Naive thymus-derived CD8-positive, alpha-beta T cell (primary cell): ENCODE measurements around the gene ITPA. TPM values are rescaled to one million over a fixed set of nuclear protein-coding genes. Genes with fewer than 3 reads are reported as not detected.

Experiments used
- ATAC-seq, 2 donors: fragments of 150-1000 bp; cut with Tn5 transposase in 1 of 2; sonication (Bioruptor Pico), chemical (Tn5 transposase) in 1 of 2; 1 replicate in 1 of 2; 2 replicates in 1 of 2; pipeline ENCODE4 v1.10.0; 2021; ENCODE audit warnings: mild to moderate bottlenecking in 2 of 2, moderate library complexity in 2 of 2
- POLR2A ChIA-PET: fragments of 350-600 bp; sonication (Branson Sonifier 250); formaldehyde crosslinking; loops from one replicate; lab custom pipeline; 2021; ENCODE audit warnings: antibody characterized with exemption; lab: Charles Lee
- DNase-seq, 10 donors: peaks; one replicate each; pipeline versions ENCODE4 v3.0.0 to v3.0.0-alpha.2; 2020 to 2022
- H3K27ac Mint-ChIP-seq, 10 donors: one replicate each; pipeline ENCODE4 v1.8.0; 2020 to 2022; ENCODE audit warnings: mild to moderate bottlenecking in 10 of 10, mixed read lengths in 10 of 10, moderate library complexity in 4 of 10, inconsistent platforms in 1 of 10
- H3K27me3 Mint-ChIP-seq, 5 donors: one replicate each; pipeline ENCODE4 v1.8.0; 2021 to 2022; ENCODE audit warnings: mixed read lengths in 5 of 5
- H3K36me3 Mint-ChIP-seq, 3 donors: one replicate each; pipeline ENCODE4 v1.8.0; 2020 to 2022; ENCODE audit warnings: mixed read lengths in 3 of 3, mild to moderate bottlenecking in 2 of 3, inconsistent platforms in 1 of 3
- H3K4me1 Mint-ChIP-seq, 4 donors: one replicate each; pipeline ENCODE4 v1.8.0; 2021 to 2022; ENCODE audit warnings: mixed read lengths in 4 of 4
- H3K4me3 Mint-ChIP-seq, 10 donors: one replicate each; pipeline ENCODE4 v1.8.0; 2020 to 2022; ENCODE audit warnings: mild to moderate bottlenecking in 10 of 10, mixed read lengths in 10 of 10, moderate library complexity in 6 of 10, inconsistent platforms in 1 of 10
- H3K9me3 Mint-ChIP-seq, 9 donors: one replicate each; pipeline ENCODE4 v1.8.0; 2020 to 2022; ENCODE audit warnings: mixed read lengths in 9 of 9, mild to moderate bottlenecking in 3 of 9, inconsistent platforms in 1 of 9, moderate library complexity in 1 of 9
- polyA plus RNA-seq, 3 donors: library from polyadenylated mRNA; unstranded; fragments of 300-500 nt; fragmentation: Illumina TruSeq; gene quantifications; one replicate each; pipeline ENCODE4 v1.2.3, GENCODE V29; 2021
- total RNA-seq, 8 experiments: library from RNA in 2 of 8; stranded (reverse) in 2 of 8; gene quantifications; one replicate each; pipeline ENCODE4 v1.2.3 and lab custom pipeline; 2021 to 2026

The ITPA gene
- total and polyA plus RNA-seq, 5 experiments from 2014 or later, result 46.2 to 72.9 (median 56.9) TPM

DNA sequence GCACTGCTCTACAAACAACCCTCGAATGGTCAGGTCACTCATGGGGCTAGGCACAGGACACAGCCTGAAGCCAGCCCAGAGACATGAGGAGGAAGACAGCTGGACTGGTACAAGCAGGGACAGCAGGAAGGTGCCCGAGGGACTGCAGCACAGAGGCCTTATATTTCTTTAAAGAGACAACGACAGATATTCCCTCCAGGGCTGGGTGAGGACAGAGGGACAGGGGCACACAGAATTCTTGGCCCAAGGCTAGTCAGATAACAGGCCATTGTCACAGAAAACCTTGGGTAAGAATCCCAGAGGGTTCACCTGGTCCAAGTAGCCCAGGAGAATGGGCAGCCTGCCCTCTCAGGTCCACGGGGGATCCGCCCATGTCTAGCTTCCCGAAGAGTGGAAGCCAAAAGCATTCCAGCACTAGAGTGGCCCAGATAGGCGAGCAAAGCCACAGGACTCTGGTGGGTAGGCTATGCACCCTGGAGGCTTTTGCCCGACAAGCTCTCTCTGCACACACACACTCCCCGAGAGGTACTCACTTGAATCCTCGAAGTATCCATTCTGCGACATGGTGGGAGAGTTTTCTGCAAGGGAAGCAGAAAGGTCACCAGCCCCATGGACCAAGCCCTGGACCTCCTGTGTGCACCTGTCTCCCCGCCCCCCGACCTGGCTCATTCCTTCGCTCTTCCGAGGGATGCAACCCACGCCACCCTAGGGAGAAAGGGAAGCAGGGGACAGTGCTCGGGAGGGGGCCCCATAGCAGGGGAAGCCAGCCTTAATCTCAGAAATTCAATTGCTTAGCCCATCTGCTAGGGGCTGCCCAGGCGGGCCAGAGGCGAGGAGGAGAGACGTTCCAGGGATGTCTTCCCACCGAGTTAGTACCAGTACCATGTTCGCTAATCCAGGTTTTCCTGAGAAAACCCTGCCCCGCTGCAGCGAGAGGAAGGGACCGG lies 28.0 kb downstream of the ITPA start:
- Mint-ChIP-seq H3K4me3 (peak overlapping the region; percentile 50 to 87 (median 76)), H3K27me3 (peaks cover 17 to 56% (median 35%) of the 10 kb centered on the region in 5 donors), H3K27ac (peak overlapping the region in 1 of 10 donors; percentile 43), H3K36me3 (no peaks in the 10 kb centered on the region), H3K9me3 (no peaks in the 10 kb centered on the region), H3K4me1 (peaks cover 4 to 16% (median 14%) of the 10 kb centered on the region in 4 donors)
- POLR2A ChIA-PET, result no interaction called here
- no peak for ATAC-seq
- no peak for DNase-seq

- DNase-seq, result peak in 3 of 10 donors; percentile 13 to 64 (median 16)
- POLR2A ChIA-PET, result interaction anchor here (0.6 to 2.3 kb wide), 4 partner anchors 8 to 79 kb away, joined by 3 to 18 read pairs (median 4); partner anchors contain the start of genes FASTKD5 and UBOX5
- Mint-ChIP-seq H3K36me3 (no peaks in the 10 kb centered on the region), H3K9me3 (no peaks in the 10 kb centered on the region), H3K27ac (no peak overlapping the region), H3K4me1 (peaks cover 4 to 16% (median 14%) of the 10 kb centered on the region in 4 donors), H3K27me3 (peaks cover 17 to 58% (median 35%) of the 10 kb centered on the region in 5 donors), H3K4me3 (peak overlapping the region; percentile 50 to 87 (median 76))
- ATAC-seq, result peak; percentile 11 to 23
Measured at GRCh38 chr20:3237958-3238615, 28.8 kb downstream of the ITPA start.

- H3K36me3 Mint-ChIP-seq, result no peaks in the 10 kb centered on the region
- DNase-seq, result peak in 9 of 10 donors; percentile 21 to 76 (median 41)
- peak overlapping the region; percentile 66 to 89 (median 82) for H3K4me3 Mint-ChIP-seq
- ATAC-seq, result peak; percentile 75 to 77
- peaks cover 17 to 58% (median 35%) of the 10 kb centered on the region in 5 donors for H3K27me3 Mint-ChIP-seq
- peak overlapping the region in 1 of 10 donors; percentile 61 for H3K27ac Mint-ChIP-seq
- H3K9me3 Mint-ChIP-seq, result no peaks in the 10 kb centered on the region
- POLR2A ChIA-PET, result interaction anchor here (0.6 to 2.3 kb wide), 4 partner anchors 9 to 79 kb away, joined by 3 to 18 read pairs (median 4); partner anchors contain the start of genes FASTKD5 and UBOX5
- peaks cover 4 to 16% (median 14%) of the 10 kb centered on the region in 4 donors for H3K4me1 Mint-ChIP-seq
Measured at GRCh38 chr20:3238616-3239025, 29.3 kb downstream of the ITPA start.

GRCh38 chr20:3239026-3239866 lies 29.9 kb downstream of the ITPA start, which contains the start of gene SLC4A11:
SLC4A11 (minus strand) TSS chr20:3239190; CDS start chr20:3239137, 53 bp downstream.
- DNase-seq (peak in 4 of 10 donors; percentile 14 to 60 (median 30)), ATAC-seq (peak; percentile 68 to 70)
- peaks cover 4 to 16% (median 14%) of the 10 kb centered on the region in 4 donors for H3K4me1 Mint-ChIP-seq
- no peaks in the 10 kb centered on the region for H3K9me3 Mint-ChIP-seq
- peaks cover 17 to 60% (median 36%) of the 10 kb centered on the region in 5 donors for H3K27me3 Mint-ChIP-seq
- POLR2A ChIA-PET, result interaction anchor here (0.8 to 2.3 kb wide), 5 partner anchors 9 to 80 kb away, joined by 3 to 18 read pairs (median 4); partner anchors contain the start of genes FASTKD5 and UBOX5
- peak within 1 kb of the TSS; percentile 79 to 95 (median 90) for H3K4me3 Mint-ChIP-seq
- H3K36me3 Mint-ChIP-seq, result no peaks in the 10 kb centered on the region
- peak within 1 kb of the TSS in 2 of 10 donors; percentile 66 to 70 for H3K27ac Mint-ChIP-seq

DNA sequence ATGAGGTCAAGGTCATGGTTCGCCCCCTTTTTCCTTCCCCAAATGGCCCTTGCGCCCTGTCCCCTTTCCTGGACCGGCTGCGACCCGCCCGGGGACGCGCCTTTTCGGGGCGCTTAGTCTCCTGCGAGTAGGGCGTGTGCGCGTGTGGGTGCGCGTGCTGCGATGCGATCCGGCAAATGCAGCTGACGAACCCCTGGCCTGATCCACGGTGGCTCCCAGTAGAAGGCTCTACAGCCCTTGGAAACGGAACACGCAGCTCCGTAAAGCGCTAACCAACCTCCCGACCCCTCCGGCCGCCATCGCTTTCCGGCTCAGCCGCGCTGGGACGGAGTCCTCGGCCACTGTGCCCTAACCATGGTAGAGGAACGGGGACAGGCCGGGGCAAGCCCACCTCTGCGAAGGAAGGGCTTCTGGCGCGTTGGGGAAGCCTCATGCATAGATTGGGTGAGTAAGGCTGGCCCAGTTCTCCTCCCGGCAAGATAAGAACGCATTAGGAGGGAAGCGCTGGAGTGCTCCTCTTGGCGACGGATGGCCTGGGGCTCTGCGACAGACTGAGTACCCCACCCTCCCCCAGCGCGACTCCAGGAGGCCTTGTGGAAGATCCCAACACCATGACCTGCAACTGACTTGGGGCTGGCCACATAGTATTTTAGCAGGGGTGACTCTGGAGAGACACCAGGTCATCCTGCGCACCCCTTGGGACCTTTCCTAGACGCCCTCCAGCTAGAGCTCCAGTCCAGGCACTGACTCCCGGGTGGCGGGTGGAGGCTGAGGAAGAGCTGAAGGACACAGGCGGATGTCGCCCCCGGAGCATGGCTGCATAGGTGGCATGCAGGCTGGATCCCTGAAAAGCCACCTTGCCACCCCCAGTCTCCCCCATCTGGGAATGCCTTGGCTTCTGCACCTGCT lies 30.8 kb downstream of the ITPA start:
- POLR2A ChIA-PET, result interaction anchor here (0.8 to 2.3 kb wide), 4 partner anchors 8 to 81 kb away, joined by 3 to 18 read pairs (median 4); partner anchors contain the start of genes FASTKD5 and UBOX5
- H3K36me3 Mint-ChIP-seq, result no peaks in the 10 kb centered on the region
- DNase-seq (peak in 2 of 10 donors; percentile 12 to 15), ATAC-seq (peak; percentile 17 to 34)
- H3K4me1 Mint-ChIP-seq, result peaks cover 4 to 16% (median 14%) of the 10 kb centered on the region in 4 donors
- H3K27me3 Mint-ChIP-seq, result peaks cover 17 to 66% (median 37%) of the 10 kb centered on the region in 5 donors
- peak overlapping the region in 3 of 10 donors; percentile 66 to 74 (median 70) for H3K27ac Mint-ChIP-seq
- H3K9me3 Mint-ChIP-seq, result no peaks in the 10 kb centered on the region
- H3K4me3 Mint-ChIP-seq, result peak overlapping the region; percentile 79 to 95 (median 90)

- peaks cover 4 to 16% (median 14%) of the 10 kb centered on the region in 4 donors for H3K4me1 Mint-ChIP-seq
- H3K9me3 Mint-ChIP-seq, result no peaks in the 10 kb centered on the region
- peak overlapping the region in 3 of 10 donors; percentile 13 to 52 (median 33) for H3K27ac Mint-ChIP-seq
- H3K4me3 Mint-ChIP-seq, result peak overlapping the region; percentile 48 to 92 (median 74)
- ATAC-seq, result no peak
- peaks cover 16 to 61% (median 36%) of the 10 kb centered on the region in 5 donors for H3K27me3 Mint-ChIP-seq
- H3K36me3 Mint-ChIP-seq, result no peaks in the 10 kb centered on the region
- POLR2A ChIA-PET, result no interaction called here
- DNase-seq, result no peak
Measured at GRCh38 chr20:3240776-3241363, 31.6 kb downstream of the ITPA start.

GRCh38 chr20:3242172-3242692 lies 32.9 kb downstream of the ITPA start:
- no peaks in the 10 kb centered on the region for H3K9me3 Mint-ChIP-seq
- DNase-seq (no peak), ATAC-seq (no peak)
- peak overlapping the region in 2 of 10 donors; percentile 30 to 46 for H3K4me3 Mint-ChIP-seq
- H3K4me1 Mint-ChIP-seq, result peaks cover 4 to 16% (median 10%) of the 10 kb centered on the region in 4 donors
- POLR2A ChIA-PET, result interaction anchor here (0.7 kb wide), 1 partner anchor 83 kb away, joined by 3 read pairs; no protein-coding TSS in a partner anchor
- H3K36me3 Mint-ChIP-seq, result no peaks in the 10 kb centered on the region
- peak overlapping the region in 1 of 10 donors; percentile 6 for H3K27ac Mint-ChIP-seq
- peaks cover 13 to 47% (median 31%) of the 10 kb centered on the region in 5 donors for H3K27me3 Mint-ChIP-seq

DNA sequence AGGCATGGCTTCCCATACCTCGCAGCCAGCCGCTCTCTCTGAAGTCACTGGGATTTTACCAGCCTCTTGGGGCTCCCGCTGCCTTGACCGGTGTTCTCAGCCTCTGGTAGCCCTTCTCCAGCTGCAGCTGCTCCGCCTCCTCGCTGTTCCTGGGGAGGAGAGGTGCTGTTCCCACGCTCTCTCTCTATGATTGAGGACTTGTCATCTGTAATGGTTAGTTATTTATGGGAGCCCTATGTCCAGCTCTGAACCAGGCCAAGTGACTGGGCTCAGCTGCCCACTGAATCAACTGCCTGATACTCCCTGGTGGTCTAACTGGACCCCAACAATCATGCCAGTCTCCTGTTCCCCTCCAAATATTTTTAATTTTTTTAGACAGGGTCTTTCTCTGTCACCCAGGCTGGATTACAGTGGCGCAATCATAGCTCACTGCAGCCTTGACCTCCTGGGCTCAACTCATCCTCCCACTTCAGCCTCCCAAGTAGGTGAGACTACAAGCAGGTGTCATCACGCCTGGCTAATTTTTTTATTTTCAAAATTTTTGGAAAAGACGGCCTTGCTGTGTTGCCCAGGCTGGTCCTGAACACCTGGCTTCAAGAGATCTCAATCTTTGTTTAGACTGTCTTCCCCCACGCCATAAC lies 34.5 kb downstream of the ITPA start:
- ATAC-seq (no peak), DNase-seq (no peak)
- H3K27ac Mint-ChIP-seq, result no peak overlapping the region
- H3K4me1 Mint-ChIP-seq, result peaks cover 2 to 15% (median 13%) of the 10 kb centered on the region in 4 donors
- no peak overlapping the region for H3K4me3 Mint-ChIP-seq
- H3K36me3 Mint-ChIP-seq, result no peaks in the 10 kb centered on the region
- no peaks in the 10 kb centered on the region for H3K9me3 Mint-ChIP-seq
- H3K27me3 Mint-ChIP-seq, result peaks cover 13 to 54% (median 29%) of the 10 kb centered on the region in 5 donors
- POLR2A ChIA-PET, result no interaction called here

DNA sequence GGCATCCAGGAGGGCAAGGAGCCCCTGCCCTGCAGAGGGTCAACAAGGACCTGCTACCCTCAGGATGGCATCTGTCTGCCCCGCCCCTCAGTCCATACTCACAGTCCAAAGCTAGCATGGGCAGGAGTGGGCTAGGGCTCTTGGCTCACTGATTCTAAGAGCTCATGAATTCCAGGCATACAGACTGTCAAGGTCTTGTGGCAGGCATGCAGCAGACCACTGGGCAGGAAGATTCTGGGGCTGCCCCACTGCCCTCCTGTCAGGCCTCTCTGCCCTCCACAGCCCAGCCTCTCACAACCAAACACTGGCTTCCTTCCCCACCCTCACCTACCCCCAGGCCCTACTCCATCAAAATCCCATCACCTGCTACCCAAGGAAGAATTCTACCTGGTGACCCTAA lies 35.3 kb downstream of the ITPA start:
- Mint-ChIP-seq H3K9me3 (no peaks in the 10 kb centered on the region), H3K27ac (no peak overlapping the region), H3K36me3 (no peaks in the 10 kb centered on the region), H3K27me3 (peaks cover 11 to 53% (median 27%) of the 10 kb centered on the region in 5 donors), H3K4me1 (peaks cover under 1 to 15% (median 12%) of the 10 kb centered on the region in 4 donors), H3K4me3 (peak overlapping the region in 1 of 10 donors; percentile 41)
- POLR2A ChIA-PET, result no interaction called here
- ATAC-seq (no peak), DNase-seq (no peak)

DNA sequence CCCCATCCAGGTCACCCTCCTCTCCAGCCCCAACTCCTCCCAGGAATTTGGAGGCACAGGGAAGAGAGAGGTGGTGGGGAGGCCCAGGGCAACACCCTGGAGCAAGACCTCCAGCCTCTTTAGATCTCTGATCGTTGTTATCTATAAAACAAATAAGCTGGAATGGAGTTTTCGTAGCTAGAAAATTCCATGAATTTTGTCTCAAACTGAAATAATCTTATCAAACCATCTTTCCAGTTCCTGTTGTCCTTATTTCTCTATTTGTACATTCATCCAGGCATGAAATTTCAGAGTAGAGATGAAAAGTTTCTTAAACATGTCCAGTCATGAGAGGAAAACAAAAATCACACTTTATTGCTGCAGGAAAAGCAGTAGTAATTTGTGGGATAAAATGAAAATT lies 35.9 kb downstream of the ITPA start:
- ATAC-seq (no peak), DNase-seq (no peak)
- Mint-ChIP-seq H3K36me3 (no peaks in the 10 kb centered on the region), H3K27ac (no peak overlapping the region), H3K27me3 (peaks cover 13 to 53% (median 27%) of the 10 kb centered on the region in 5 donors), H3K9me3 (no peaks in the 10 kb centered on the region), H3K4me1 (peaks cover 0 to 10% (median 8%) of the 10 kb centered on the region in 4 donors), H3K4me3 (no peak overlapping the region)
- POLR2A ChIA-PET, result no interaction called here
